Superior temporal gyrus (tissue), 1 donor: ENCODE results near the gene CLPX.
"Not testable (repeated sequence)": the region's sequence is repeated elsewhere in the genome, so short reads cannot be mapped to it uniquely, and the experiment has no call there.

Experiments used
- DNase-seq: peaks from one replicate; pipeline ENCODE4 v3.0.0-alpha.2; 2016; ENCODE audit errors: extremely low spot score

Gene CLPX

DNA sequence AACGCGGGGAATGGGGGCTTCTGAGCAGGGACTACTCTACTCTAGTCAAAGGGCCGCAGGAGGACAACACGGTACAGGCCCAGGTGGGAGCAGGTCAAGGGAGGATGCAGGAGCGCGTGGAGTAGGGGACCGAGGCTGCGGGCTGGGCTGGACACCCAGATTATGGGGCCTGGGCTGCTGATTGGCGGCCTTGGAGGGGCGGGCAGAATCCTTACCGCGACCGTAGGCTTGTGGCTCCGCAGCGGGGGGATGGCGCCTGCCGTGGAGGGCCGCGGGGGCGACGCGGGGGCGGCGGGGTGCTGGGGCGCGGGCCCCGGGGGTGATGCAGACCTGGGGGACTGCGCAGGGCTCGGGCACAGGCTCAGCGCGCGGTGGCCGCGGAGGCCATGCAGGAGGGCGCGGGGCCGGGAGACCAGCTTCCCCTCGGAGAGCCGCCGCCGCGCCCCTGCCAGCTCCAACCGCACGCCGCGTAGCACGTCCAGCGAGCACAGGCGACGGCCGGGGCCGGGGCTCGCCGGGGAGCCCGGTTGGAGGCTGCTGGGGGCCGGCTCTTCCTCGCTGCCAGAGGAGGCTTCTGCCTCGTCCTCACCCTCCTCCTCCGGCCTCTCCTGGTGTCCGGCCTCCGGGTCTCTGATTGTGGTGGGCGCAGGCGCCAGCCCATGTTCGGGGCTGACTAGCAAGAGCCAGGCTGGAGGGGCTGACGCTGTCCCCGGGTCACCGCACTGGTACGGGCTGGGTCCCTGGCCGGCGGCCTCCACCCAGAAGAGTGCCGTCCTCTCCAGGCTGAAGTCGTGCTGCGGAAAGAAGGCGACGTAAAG, 83.0 kb downstream of the CLPX start:
- DNase-seq = no peak

DNA sequence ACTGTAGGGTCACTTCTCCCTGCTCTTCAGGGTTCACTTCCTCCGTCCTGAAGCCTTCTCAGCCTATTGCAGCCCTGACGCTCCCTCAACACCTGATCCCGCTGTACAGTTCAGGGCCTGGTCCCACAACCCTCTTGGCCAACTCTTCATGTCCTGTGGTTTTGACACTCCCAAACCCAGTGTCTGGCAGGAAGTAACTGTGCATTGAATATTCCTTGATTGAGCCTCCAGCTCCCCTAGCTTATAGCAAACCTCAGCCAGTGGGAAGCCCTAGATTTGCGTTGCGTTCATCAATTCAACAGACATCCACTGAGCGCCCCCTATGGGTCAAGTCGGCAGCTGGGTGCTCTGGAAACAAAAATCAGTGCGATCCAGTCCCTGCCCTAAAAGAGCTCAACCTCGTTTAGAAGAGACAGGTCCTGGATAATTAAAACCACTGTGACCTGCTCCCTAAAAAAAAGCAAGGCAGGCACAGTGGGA, 83.7 kb downstream of the CLPX start:
- DNase-seq = peak; percentile 79

DNA sequence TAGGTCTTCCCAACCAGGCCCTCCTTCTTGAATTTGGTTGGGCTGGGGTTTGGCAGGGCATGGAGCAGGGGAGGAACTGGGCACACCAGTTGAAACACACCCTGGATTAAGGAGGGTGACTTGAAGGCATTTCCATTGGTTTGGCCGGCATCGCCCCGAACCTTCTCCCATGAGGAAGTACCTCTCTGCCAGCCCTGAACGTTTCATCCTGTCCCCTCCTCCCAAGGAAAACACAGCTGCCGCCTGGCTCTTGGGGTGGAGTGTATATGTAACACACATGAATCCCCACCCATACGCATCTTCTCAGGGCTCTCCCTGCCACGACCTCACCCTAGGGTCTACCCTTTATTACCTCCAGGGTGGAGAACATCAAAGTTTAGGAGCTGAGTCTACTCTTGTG, 84.7 kb downstream of the CLPX start:
- no peak for DNase-seq

DNA sequence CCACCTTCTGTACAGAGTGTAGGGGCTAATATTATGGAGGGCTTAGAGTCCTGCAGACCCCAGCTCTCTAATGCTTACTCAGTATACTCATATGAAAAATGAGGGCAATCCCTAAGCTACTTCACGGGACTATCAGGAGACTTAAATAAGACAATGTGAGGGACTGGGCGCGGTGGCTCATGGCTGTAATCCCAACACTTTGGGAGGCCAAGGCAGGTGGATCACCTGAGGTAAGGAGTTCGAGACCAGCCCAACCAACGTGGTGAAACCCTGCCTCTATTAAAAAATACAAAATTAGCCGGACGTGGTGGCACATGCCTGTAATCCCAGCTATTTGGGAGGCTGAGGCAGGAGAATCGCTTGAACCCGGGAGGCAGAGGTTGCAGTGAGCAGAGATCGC, 85.3 kb downstream of the CLPX start:
- DNase-seq = not testable (repeated sequence)

DNA sequence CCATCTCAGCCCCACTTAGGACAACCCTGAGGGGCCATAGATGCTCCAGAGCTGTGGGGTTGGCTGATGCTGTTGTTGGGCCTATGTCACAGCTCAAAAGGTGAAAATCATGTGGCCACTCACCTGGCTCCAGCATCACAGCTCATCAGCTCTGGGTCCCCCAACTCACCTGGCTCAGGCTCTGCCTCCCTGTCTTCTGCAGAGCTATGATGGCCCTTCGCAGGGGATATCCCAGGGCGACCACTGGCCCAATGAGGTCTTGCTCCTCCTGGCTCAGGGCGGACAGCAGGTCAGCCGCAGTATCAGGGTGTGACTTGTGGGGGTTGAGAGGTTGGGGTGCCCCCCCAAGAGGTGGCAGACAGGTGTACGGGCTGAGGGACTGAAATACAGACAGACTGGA, 85.8 kb downstream of the CLPX start:
- DNase-seq = no peak
